GM18519 (cell line): Measurements from ENCODE around the gene ADO.

Experiments used
- ATAC-seq: cut with Tn5 transposase; IDR thresholded peaks from one replicate; pipeline ENCODE4 v1.9.1; 2021; ENCODE audit warnings: mild to moderate bottlenecking, moderate library complexity; ENCODE audit not compliant: unreplicated experiment, low FRiP score

Gene ADO

GRCh38 chr10:62856021-62856420 lies 51.5 kb downstream of the ADO start:
- no peak for ATAC-seq
